ENCODE measurements around the gene KNDC1.

- TF ChIP-seq GATA2 (IDR thresholded peaks at IDR 0.05; ENCODE audit: low read depth, low read length) (no peak), GATA3 (IDR thresholded peaks at IDR 0.05; ENCODE audit: low read depth, low read length) (no peak)
These were observed 104.4 kb downstream of the KNDC1 start for GRCh38 chr10:133264461-133264860.

Data from SH-SY5Y (cell line).